Cerebellar cortex (tissue), 1 donor: ENCODE data around the gene NR3C1.

Experiments used
- DNase-seq: peaks from one replicate; pipeline ENCODE4 v3.0.0-alpha.2; 2015; ENCODE audit warnings: low spot score

NR3C1 gene

DNA sequence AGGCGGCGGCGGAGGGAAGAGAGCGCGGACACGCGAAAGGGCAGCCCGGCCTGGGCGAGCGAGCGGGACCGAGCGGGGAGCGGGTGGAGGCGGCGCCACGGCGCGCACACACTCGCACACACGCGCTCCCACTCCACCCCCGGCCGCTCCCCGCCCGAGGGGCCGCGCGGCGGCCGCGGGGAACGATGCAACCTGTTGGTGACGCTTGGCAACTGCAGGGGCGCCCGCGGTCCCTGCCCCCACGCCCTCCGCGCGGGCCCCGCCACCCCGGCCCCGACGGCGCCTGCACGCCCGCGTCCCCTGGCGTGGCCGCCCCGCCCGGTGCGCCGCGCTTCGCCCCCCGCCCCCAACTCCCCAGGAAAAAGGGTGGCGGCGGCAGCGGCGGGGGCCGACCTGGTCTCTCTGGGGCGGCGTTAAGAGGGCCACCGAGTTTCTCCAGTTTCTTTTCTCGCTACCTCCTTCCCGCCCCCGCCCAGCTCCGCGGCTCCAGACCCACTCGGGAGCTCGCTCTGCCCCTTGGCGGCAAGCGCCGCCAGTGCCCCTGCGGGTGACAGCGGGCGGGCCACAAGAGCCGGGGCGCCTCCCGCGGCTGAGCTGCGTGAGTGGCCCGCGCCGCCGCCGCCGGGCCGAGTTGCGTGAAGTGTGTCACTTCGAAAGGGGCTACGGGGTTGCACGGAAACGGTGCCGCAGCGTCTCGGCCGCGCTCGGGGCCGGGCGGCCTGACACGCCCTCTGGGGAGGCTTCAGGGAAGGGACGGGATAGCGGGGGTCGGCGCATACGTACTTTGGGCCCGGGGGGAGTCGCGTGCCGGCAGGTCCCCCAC lies at the start of gene NR3C1:
NR3C1 (minus strand) TSS at position 94 of the 823 bp plus-strand sequence. CDS start 2,847 bp downstream, outside the sequence.
- peak; percentile 67 for DNase-seq

DNA sequence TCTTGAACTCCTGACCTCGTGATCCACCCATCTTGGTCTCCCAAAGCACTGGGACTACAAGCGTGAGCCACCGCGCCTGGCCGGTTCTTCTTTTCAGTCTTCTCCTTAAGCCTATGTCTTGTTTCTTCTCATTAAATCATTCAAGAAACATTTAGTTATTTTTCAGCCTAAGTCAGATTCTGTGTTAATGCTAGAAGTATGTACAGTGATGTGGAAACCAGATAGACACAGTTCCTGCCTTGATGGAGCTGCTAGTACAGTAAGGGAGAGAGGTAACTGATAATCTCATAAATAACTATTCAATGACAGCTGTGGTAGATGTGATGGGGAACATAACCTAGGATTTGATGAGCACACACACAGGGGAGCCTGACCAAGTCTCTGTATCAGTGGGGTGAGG lies 46.3 kb upstream of the NR3C1 start:
- no peak for DNase-seq

DNA sequence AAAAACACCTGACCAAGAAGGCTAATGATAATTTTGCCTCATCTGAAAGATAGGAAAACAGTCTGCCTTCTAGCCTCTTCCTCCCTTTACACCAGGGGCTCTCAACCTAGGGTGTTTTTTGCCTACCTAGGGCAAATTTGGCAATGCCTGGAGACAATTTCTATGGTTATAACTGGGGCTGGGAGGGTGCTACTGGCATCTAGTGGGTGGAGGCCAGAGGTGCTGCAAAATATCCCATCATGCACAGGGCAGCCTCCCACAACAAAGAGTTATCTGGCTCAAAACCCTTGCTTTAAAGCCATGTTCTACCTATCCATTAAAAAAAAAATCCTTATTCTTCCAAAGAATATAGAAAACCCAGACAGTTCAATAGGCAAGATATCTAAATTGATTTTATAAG lies 45.0 kb upstream of the NR3C1 start:
- no peak for DNase-seq

DNA sequence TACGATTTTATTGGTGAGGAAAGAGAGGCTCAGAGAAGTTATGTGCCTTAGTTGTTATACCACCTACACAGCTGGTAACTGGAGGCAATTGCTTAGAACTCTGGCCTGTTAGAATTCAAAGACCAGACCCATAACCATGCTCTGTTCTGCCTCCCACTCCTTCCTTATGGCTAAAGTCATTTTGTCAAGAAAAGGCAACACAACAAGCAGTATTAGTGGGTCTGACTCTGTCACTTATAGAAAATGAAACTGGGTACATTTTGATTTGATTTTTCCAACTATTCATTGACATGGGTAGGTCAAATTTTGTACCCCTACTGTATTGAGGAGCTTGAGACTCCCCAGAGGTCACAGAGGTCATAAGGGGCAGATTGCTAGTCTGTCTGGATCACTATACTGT lies 44.5 kb upstream of the NR3C1 start:
- no peak for DNase-seq

DNA sequence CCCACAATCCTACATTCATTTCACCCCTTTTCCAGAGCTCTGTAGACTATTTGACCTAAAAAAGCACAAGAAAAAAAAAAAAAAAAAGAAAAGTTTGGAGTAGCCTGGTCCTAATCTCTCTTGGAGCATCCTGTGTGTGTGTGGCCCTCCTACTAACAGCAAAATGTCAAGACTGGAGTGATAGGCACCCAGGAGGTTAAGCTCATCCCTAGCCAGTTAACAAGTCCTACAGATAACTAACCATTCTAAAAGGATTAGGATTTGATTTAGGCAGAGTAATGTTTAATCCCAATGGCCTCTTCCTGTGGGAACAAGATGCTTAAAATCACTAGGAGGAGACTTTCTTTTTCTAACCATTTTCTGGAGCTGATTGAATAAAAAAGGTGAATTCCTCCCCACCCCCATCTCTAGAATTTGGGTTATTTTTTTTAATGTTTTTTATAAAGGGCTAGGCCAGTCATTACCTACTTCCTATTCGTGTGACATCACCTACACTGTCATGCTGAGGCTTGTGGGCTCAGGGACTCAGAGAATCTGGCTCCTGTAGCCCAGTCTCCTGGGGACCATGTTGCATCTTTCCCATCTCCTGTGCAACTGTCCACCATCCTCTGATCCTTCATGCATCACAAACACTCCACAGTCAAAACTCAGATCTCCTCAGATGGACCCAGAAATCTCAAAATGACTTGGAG lies 43.2 kb upstream of the NR3C1 start:
- no peak for DNase-seq

DNA sequence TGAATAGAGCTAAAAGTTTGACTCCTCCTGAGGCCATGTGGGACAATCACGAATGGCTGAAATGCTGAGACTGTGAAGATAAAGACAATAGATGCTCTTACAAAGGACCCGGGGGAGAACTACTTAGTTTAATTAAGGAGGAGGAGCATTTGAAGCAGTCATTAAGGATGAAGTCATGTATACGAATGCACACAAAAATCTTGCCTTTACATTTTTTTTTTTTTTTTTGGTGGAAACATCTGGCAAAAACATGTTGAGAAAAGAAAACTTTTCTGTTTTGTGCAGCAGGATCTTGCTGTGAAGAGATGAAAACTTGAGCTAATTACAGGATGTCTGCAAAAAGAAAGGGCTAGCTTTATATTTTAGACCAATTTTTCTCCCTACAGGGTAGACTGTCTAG lies 42.3 kb upstream of the NR3C1 start:
- DNase-seq = no peak

DNA sequence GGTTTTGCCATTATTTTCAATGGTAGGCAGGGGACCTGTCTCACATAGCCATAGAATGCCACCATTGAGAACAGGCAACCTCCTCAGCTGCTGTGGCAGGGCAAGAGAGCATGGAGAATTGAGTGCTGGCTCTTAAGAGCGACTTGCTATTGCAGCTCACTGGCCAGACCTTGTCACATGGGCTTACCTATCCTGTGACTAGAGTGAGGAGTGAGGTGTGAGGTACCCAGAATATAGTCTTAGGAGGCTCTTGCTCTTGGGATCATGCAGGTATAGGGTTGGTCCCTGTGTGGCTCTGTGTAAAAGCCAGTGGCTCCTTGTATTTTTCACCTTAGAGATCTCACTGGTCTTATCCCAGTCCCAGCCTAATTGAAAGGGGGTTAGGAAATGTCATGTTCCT lies 39.8 kb upstream of the NR3C1 start:
- no peak for DNase-seq

DNA sequence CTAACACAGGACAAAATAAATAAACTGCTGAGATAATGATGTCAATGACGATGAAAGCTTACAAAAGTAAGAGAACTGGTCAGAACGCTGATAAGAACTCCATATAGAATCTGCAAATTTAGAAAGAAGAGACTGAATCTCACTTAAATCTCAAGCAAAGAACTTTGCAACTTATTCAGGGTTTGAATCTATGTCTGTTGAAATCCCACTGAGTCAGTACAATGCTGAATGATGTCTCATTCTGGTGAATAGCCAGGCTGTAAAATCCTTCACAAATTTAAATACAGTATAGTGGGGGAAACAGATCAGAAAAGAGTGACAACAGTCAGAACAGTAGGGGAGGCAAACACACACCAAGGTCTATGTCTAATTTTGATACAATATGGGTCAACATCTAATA lies 38.9 kb upstream of the NR3C1 start:
- DNase-seq = no peak

DNA sequence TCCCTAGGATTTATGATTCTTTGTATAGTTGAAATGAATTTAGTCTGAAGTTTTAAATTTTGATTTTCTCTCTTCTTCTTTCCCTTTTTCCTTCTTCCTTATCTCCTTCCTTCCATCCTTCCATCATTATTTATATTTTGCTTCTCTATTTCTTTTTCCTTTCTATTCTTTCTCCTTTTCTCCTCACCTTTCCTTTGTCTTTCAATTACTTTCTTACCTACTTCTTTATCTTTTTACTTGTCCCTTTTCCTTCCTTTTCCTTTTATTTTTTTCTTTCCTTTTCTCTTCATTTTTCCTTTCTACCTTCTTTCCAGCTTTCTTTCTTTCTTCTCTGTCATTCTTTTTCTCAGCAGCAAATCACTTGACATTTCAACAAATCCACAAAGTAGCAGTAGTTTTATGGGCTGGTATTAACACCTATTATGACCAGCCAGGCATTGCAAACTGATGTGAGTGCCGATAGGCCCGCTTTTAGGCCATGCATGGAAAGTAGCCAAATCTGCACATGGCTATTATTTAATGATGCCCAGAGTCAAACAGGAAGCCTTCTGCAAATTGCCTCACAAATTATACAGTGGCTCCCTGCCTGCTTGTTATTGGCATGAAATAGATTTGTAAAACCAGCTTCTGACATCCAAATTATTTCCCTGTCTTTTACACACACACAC lies 37.1 kb upstream of the NR3C1 start:
- peak; percentile 5 for DNase-seq

DNA sequence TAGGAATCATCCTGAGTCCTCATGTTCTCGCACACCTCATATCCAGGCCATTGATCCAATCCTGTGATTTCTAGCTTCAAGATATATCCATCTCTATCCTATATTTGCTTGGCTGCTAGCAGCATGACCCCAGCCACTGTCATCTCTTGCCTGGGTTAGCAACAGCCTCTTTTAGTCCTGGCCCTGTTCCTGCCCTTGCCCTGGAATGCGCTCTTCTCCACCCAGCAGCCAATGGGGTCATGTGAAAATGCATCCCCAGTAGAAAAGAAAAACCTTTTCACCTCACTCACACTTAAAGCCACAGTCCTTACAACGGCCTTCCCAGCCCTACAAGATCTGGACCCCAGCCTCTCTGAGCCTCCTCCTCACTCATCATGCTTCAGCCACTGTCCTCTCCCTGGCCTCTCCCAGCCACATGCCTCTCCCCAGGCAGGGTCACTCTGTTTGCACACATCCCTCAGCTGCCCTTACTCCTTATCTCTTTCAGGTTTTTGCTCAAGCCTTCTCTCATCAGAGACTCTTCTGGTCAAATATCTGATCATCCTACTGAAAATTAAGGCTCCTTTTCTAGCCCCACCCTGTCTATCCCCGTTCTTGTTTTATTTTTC lies 34.3 kb upstream of the NR3C1 start:
- no peak for DNase-seq

DNA sequence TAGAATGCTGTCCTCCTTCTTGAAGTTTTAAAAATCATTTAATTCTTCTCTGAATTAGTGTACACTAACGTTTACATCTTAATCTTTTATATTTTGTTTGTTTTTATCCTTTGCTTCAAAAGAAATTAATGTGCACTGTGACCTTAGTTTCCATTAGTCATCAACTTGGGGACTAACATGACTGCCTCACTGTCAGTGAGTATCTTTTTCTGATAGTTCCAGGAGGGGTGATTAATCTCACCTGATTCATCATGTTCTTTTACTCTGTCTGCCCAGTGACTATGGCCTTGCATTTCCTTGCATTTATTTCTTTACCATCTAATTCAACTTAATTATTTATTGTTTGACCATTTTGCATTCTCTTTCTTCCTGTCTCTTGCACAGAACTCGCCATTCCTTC lies 33.4 kb upstream of the NR3C1 start:
- DNase-seq = no peak

DNA sequence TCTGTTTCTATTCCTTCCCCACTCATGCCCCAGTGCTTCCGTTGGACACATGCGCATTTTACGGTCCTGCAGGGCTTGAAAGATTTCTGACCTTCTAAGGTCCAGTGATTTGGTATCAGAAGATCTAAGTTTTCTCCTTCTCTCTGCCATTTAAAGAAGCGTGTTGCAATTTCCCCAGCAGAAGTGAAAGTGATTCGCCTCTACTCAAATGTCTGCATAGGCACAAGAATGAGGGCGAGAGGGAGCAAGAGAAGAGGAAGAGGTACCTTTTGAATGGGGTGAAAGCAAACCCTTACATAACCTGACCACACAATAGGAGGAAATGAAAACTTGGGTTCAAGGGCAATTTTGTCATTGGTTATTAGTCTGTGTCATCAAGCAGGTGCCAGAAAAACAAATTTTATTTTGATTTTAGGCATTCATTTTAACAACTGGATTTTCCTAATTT lies 31.7 kb upstream of the NR3C1 start:
- DNase-seq = no peak

DNA sequence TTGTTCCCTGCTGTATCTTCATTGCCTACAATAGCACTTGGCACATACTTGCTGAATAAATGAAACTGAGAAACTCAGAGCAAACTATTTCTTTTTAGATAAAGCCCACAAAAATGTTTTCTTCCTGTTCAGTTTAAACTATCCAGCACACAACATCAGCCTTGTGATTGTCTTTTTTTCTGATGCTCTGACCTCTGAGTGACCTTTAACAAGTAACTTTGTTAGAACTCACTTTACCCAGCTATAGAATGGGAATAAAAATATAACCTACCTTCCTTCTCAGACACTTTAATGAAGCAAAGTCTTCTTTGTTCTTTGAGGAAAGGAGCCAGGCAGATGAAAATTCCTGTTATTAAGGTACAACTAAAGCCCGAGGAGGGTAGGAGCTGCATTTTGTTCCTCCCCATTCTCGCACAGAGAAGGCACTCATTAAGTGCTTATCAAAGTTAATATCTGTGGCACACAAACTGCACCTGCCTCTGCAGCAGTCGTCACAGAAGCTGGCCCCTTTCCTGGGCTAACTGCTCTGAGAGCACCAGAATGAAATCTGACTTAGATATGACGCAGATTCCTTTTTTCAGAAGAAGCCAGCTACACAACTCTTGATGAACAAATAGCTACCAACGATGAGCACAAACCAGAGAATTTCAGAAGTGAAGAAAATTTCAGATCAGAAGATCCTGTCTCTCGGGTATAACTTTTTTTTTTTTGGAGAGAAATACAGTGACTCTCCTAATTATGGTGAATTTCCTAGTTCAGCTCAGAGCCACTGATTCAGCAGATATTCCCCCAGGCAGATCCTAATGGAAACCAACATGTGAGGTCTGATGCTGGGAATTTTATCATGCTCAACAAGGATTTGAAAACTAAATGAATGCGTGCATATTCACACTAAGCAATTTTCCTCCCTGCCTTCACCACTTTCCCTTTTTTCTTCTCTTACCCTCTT lies 31.0 kb upstream of the NR3C1 start:
- no peak for DNase-seq

DNA sequence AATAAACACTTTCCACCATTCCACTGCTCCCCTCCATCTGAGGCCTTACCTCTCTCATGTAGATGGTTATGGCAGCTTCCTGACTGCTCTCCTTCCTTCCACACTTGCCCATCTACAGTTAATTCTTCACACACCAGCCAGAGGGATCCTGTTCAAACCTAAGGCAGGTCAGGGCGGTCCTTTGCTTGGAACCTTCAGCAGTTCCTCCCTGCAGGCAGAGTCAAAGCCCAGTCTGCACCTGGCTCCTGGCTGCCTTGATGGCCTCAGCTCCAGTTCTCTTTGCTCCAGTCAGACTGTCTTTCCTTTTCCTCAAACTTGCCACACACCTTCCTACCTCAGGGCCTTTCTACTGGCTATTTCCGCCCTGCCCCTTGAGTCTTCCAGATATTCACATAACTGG lies 30.2 kb upstream of the NR3C1 start:
- DNase-seq = no peak

DNA sequence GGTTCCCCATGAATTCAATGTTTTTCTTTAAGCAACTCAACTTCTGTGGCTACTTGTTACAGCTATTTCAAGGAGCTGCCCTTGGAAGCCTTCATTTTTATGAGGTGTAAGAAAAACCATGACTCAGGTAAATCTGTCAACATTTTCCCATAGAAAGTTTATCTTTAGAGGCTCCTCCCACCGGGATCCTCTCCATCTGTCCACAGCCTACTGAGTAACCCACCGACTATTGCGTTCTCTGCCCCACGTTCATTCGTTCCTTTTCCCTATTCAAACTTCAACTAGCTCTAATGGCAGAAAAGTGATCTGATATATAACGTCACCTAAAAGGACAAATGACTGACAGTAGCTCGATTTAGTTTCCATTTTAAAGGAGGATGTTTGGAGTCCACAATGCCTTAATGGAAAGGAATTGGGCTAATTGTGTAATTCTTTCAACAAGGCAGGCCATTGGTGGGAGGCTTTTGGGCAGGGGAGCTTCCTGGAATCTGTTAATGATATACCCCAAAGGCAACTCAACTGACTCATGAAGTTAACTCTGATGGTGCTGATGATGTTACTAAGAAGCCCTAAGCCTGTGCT lies 29.3 kb upstream of the NR3C1 start:
- DNase-seq = no peak

DNA sequence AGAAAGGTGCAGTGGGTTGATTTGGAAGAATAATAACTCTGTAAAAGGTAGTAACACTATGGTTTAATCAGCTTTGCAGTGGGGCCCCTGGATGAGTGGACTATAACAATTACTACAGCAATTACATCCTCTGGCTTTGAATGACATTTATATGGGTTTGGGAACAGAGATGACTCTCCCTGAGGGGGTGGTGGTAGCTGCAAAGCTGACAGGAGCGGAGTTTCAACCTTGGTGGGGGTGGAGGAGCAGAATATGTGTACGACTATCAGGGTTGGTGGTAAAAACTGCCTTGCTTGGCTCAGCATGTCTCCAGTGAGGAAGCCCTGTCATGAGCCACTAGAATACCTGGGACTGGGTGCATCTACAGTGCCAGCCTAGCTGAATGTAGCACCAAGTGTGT lies 28.3 kb upstream of the NR3C1 start:
- DNase-seq = no peak

DNA sequence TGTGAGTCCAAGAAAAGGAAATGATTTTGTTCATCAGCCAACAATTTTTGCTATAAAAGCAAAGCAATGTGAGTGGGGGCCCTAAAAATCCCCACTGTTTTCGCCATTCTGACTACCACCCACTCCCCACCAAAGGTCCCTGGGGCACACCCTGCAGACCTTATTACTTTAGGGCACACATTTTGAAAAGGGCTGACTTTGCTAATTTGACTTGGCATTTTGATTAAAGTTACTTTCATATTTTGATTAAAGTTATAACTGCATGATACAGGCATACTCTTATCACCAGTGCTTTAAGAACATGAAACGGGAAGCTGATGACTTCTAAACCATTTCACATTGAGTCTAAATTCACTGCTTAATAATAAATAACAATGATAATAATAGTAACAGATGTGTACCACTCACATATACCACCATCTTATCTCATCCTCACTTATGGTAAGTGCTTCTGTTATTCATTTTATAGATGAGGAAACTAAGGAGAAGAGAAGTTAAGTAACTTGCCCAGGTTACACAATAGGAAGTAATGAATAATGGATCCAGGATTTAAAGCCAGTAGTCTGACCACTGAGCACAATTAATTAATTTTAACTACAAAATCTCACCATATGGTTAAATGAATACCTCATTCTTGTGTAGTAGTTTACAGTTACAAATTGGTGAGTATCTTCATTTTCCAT lies 25.4 kb upstream of the NR3C1 start:
- no peak for DNase-seq

DNA sequence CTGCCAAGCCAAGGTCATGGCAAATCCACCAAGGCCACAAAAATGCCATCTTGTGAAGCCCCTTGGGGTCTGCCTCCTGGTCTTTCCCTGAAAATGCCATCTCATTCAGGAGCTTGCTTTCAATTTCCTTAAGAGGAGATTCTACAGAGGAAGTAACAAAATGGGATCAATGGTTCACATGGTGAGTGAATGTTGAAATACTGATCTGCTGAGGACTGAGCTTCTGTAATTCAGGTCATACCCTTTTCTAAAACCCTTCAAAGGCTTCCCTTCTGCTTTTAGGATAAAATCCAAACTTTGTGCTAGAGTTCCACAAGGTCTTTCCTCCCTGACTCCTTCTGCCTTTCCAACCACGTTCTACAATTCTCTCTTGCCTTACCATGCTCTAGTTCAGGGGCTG lies 24.7 kb upstream of the NR3C1 start:
- DNase-seq = no peak

DNA sequence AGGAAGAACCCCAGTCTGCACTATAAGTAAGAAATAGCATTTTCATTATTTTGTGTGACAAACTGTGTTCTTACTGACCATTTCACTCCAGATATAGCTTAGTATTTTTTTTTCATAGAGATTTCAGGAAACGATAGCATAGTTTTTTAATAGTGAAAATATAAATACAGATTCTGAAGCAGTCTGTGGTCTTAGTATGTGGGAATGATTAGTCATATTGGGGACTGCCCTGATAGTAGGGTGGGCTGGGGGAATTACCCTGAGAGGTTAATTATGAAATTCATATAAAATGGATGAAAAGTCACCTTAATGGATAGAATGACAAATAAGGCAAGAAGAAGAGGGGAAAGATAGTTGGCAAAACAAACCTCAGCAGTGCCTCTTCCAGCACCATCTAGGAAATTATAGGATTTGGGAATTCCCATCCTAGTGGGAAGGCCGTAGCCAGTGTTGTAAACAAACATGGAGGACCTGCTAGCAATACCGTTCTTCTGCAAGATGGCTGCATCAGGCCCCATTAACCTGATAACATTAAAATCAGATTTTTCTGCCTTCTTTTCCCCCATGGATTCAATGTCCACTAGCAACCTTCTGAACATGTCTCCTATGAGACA lies 23.7 kb upstream of the NR3C1 start:
- DNase-seq = no peak

DNA sequence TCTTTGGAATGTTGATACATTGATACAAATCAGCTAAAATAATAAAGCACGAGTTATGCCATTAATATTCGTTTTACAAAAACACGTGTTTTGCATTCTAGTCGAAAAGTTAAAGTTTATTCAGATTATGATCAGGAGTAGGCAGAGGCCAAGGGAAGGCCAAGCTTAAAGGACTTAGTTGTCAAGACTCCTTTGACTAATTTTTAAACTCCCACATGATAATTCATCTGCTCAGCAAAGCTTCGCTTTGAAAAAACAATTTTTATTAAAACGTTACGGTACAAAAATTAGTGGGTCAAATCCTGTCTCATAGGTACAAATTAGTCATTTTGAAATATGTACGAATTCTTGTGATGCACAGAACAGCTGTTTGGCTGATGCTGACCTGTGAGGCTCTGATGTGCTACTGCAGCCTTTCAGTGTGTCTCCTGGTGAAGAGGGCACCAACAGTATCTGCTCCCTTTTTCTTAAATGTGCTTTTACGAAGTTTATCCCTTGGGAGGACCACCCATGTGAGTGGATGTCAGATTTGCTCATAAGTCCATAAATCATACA lies 23.0 kb upstream of the NR3C1 start:
- DNase-seq = no peak
